ENCODE data around the gene GLI3.

The GLI3 gene

GRCh38 chr7:42142089-42142488, 94.9 kb downstream of the GLI3 start:
- no peaks in the 10 kb centered on the region for H3K9me3 Mint-ChIP-seq
- H3K27me3 Mint-ChIP-seq (ENCODE audit: low read depth) = peaks cover under 1% of the 10 kb centered on the region
- no peak overlapping the region for H3K27ac Mint-ChIP-seq
- no peaks in the 10 kb centered on the region for H3K36me3 Mint-ChIP-seq (ENCODE audit: low read depth)
- no peak overlapping the region for H3K4me3 Mint-ChIP-seq
- no peaks in the 10 kb centered on the region for H3K4me1 Mint-ChIP-seq (ENCODE audit: low read depth)

DNA sequence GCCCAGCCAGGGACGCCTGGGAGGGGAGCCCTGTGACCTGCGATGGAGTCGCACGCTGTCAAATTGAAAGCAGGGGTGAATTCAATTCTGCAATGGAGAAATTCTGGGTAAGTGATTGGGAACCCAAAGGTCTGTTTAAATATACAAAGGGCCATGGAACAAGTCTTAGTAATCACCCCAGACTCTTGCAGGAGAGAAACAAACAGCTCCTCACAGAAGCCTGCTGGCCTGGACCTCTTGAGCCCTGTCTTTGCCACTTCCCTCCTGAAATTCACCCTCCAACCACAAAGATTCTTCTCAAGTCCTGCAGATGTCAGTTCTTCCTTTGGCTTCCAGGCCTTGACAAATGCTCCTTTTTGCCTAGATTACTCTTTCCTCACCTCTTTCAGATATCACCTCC, 97.3 kb downstream of the GLI3 start:
- no peaks in the 10 kb centered on the region for H3K36me3 Mint-ChIP-seq (ENCODE audit: low read depth)
- H3K27me3 Mint-ChIP-seq (ENCODE audit: low read depth) = no peaks in the 10 kb centered on the region
- no peaks in the 10 kb centered on the region for H3K9me3 Mint-ChIP-seq
- H3K4me1 Mint-ChIP-seq (ENCODE audit: low read depth) = no peaks in the 10 kb centered on the region
- no peak overlapping the region for H3K4me3 Mint-ChIP-seq
- no peak overlapping the region for H3K27ac Mint-ChIP-seq

GRCh38 chr7:42138691-42139090, 98.3 kb downstream of the GLI3 start:
- no peaks in the 10 kb centered on the region for H3K27me3 Mint-ChIP-seq (ENCODE audit: low read depth)
- no peaks in the 10 kb centered on the region for H3K36me3 Mint-ChIP-seq (ENCODE audit: low read depth)
- no peaks in the 10 kb centered on the region for H3K4me1 Mint-ChIP-seq (ENCODE audit: low read depth)
- H3K27ac Mint-ChIP-seq = no peak overlapping the region
- no peak overlapping the region for H3K4me3 Mint-ChIP-seq
- no peaks in the 10 kb centered on the region for H3K9me3 Mint-ChIP-seq

- H3K27ac Mint-ChIP-seq = no peak overlapping the region
- H3K36me3 Mint-ChIP-seq (ENCODE audit: low read depth) = no peaks in the 10 kb centered on the region
- H3K9me3 Mint-ChIP-seq = no peaks in the 10 kb centered on the region
- no peak overlapping the region for H3K4me3 Mint-ChIP-seq
- no peaks in the 10 kb centered on the region for H3K27me3 Mint-ChIP-seq (ENCODE audit: low read depth)
- H3K4me1 Mint-ChIP-seq (ENCODE audit: low read depth) = no peaks in the 10 kb centered on the region
These were observed 99.1 kb downstream of the GLI3 start for GRCh38 chr7:42137941-42138340.

DNA sequence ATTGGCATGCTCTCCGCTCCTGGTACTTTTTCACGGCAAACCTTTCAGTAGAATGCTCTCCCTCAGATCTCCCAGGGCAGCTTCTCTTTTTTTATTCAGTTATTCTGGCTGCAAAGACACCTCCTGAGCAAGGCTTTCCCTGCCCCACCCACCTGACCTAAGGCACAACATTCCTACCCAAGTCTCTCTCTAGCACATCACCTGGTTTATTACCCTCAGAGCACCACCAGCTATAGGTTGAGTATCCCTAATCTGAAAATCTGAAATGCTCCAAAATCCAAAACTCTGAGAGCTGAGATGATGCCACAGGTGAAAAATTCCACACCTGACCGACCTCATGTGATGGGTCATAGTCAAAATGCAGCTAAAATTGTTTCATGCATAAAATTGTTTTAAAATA, 99.6 kb downstream of the GLI3 start:
- H3K27ac Mint-ChIP-seq = no peak overlapping the region
- H3K4me1 Mint-ChIP-seq (ENCODE audit: low read depth) = no peaks in the 10 kb centered on the region
- H3K4me3 Mint-ChIP-seq = no peak overlapping the region
- no peaks in the 10 kb centered on the region for H3K36me3 Mint-ChIP-seq (ENCODE audit: low read depth)
- no peaks in the 10 kb centered on the region for H3K27me3 Mint-ChIP-seq (ENCODE audit: low read depth)
- no peaks in the 10 kb centered on the region for H3K9me3 Mint-ChIP-seq

DNA sequence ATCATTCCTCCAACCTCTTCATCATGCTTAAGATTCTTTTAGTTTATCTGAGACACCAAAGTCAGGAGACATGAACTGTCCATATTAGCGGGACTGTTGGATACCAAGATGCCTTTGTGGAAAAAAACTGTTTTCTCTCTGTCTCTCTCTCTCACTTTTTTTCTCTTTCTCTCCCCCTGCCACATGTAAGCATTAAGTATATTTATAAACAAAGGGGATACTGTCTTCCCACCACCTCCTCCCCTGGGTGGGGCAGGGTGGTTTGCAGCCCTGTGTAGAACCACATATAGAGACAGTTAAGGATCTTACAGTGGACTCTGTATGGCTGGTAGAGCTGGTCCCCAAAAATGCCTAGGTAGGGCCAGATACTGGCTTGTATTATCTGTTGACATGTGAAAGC, 101.3 kb downstream of the GLI3 start:
- Mint-ChIP-seq H3K27ac (no peak overlapping the region), H3K4me3 (no peak overlapping the region), H3K4me1 (ENCODE audit: low read depth) (no peaks in the 10 kb centered on the region), H3K36me3 (ENCODE audit: low read depth) (no peaks in the 10 kb centered on the region), H3K9me3 (no peaks in the 10 kb centered on the region), H3K27me3 (ENCODE audit: low read depth) (no peaks in the 10 kb centered on the region)

GRCh38 chr7:42134276-42134876, 102.6 kb downstream of the GLI3 start:
- H3K27ac Mint-ChIP-seq = no peak overlapping the region
- no peaks in the 10 kb centered on the region for H3K4me1 Mint-ChIP-seq (ENCODE audit: low read depth)
- no peak overlapping the region for H3K4me3 Mint-ChIP-seq
- H3K36me3 Mint-ChIP-seq (ENCODE audit: low read depth) = no peaks in the 10 kb centered on the region
- H3K9me3 Mint-ChIP-seq = no peaks in the 10 kb centered on the region
- H3K27me3 Mint-ChIP-seq (ENCODE audit: low read depth) = no peaks in the 10 kb centered on the region

DNA sequence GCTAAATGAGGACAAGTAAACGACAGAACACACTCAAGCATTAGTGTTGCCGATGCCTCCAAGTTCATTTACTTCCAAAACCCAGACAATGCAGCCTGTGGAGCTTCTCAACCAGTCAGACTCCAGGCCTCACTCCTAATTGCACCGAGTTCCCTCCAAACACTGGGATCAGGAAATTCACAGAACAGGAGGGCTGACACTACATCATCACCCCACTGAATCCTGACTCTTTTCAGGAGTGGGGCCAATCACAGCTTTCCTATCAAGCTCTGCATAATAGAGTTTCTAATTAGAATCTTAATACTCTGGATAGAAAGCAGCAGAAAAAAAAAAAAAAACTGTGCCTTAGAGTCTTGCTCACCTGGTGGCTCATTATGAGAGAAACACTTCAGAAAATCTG, 103.7 kb downstream of the GLI3 start:
- Mint-ChIP-seq H3K9me3 (no peaks in the 10 kb centered on the region), H3K4me1 (ENCODE audit: low read depth) (no peaks in the 10 kb centered on the region), H3K27ac (no peak overlapping the region), H3K27me3 (ENCODE audit: low read depth) (no peaks in the 10 kb centered on the region), H3K4me3 (no peak overlapping the region), H3K36me3 (ENCODE audit: low read depth) (no peaks in the 10 kb centered on the region)

- Mint-ChIP-seq H3K36me3 (ENCODE audit: low read depth) (no peaks in the 10 kb centered on the region), H3K27ac (no peak overlapping the region), H3K27me3 (ENCODE audit: low read depth) (peaks cover 2% of the 10 kb centered on the region), H3K9me3 (no peaks in the 10 kb centered on the region), H3K4me3 (no peak overlapping the region), H3K4me1 (ENCODE audit: low read depth) (no peaks in the 10 kb centered on the region)
These were observed 108.3 kb downstream of the GLI3 start for GRCh38 chr7:42128703-42129102.

DNA sequence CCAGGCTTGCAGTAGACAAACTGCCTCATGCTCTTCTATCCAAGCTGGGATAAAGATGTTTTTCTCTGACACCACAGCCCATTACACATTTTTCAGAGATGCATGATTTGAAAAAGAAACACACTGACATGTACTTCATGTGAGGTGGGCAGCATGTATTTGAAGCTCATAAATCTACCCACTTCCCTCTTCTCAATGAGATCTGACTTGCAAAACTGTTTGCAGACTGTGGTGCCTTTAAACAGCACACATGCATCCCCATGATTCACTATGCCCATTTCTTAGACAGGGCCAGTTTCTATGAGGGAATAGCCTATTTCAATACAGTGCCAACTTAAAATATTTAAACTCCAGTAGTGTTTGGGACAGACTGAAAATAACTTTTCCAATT, 109.8 kb downstream of the GLI3 start:
- Mint-ChIP-seq H3K9me3 (no peaks in the 10 kb centered on the region), H3K4me1 (ENCODE audit: low read depth) (no peaks in the 10 kb centered on the region), H3K36me3 (ENCODE audit: low read depth) (no peaks in the 10 kb centered on the region), H3K27ac (no peak overlapping the region), H3K4me3 (no peak overlapping the region), H3K27me3 (ENCODE audit: low read depth) (peaks cover 2% of the 10 kb centered on the region)

DNA sequence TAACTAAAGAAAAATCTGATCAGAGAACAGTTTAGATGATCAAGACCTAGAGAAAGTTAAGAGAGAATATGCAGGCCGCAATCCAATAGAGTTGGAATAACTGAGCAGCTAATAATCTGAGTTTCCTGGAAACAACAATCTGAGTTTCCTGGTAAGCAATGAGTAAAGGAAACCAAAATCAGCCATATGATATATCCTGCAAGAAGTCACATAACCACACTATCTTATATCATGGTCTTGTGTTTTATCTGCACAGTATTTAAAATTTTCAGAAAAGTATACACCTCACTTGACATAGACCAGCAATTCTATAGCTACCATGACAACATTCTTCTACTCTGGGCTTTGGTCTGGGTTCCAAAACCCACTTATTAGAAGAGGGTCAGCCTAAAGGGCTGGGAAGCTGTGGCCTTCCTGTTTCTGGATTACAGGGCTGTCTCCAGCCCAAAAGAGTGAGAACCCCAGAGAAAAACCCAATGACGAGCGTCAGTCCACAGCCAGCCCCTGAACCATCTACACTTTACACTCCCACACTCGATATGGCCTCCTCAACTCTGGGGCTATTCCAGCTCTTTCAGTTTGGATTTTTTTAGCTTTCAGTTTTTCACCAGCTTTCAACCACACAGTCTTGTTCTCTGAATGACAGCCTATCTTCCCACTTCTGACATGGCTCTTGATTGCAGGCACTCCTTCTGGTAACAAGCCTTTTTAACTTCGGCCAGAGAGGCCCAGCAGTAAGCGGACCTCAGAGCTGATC, 110.4 kb downstream of the GLI3 start:
- H3K4me1 Mint-ChIP-seq (ENCODE audit: low read depth) = no peaks in the 10 kb centered on the region
- no peaks in the 10 kb centered on the region for H3K36me3 Mint-ChIP-seq (ENCODE audit: low read depth)
- H3K9me3 Mint-ChIP-seq = no peaks in the 10 kb centered on the region
- H3K27me3 Mint-ChIP-seq (ENCODE audit: low read depth) = peaks cover 2% of the 10 kb centered on the region
- no peak overlapping the region for H3K4me3 Mint-ChIP-seq
- no peak overlapping the region for H3K27ac Mint-ChIP-seq

DNA sequence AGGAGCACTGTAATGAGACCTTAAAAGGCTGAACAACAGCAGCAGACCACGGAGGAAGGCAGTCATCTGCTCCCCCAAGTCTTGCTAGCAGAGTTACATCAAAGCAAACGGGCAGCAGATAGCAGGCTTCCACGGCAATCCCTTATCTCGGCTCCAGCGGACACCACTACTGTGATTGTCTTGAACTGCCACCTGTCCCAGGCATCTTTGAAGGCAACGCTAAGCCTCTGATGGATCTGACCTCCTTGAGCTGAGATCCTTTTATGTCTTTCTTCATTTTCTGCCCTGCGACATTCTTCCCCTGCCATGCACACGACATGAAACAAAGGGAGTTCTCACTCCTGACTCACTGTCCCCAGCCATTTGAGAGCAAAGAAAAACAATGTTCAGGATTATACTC, 111.7 kb downstream of the GLI3 start:
- Mint-ChIP-seq H3K27ac (no peak overlapping the region), H3K9me3 (no peaks in the 10 kb centered on the region), H3K36me3 (ENCODE audit: low read depth) (no peaks in the 10 kb centered on the region), H3K4me3 (no peak overlapping the region), H3K4me1 (ENCODE audit: low read depth) (no peaks in the 10 kb centered on the region), H3K27me3 (ENCODE audit: low read depth) (peaks cover 2% of the 10 kb centered on the region)

DNA sequence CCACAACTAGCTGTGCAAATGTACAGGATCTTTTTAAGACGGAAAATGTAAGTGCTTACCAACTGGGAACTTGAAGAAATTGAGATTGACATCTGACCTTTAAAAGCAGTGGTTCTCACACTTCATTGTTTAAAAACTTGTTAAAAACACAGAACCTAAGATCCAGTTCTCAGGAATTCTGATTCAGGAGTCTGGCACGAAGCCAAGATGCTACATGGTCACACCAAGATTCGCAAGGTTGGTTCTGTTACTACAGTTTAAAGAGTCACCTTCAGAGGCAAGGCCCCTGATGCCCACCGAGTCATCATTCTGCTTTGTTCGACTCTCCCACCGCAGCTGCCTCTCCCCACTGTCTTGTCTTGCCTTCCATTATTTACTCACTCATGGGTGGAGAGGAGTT, 113.3 kb downstream of the GLI3 start:
- Mint-ChIP-seq H3K36me3 (ENCODE audit: low read depth) (no peaks in the 10 kb centered on the region), H3K27me3 (ENCODE audit: low read depth) (peaks cover 2% of the 10 kb centered on the region), H3K4me3 (no peak overlapping the region), H3K9me3 (no peaks in the 10 kb centered on the region), H3K27ac (no peak overlapping the region), H3K4me1 (ENCODE audit: low read depth) (no peaks in the 10 kb centered on the region)

DNA sequence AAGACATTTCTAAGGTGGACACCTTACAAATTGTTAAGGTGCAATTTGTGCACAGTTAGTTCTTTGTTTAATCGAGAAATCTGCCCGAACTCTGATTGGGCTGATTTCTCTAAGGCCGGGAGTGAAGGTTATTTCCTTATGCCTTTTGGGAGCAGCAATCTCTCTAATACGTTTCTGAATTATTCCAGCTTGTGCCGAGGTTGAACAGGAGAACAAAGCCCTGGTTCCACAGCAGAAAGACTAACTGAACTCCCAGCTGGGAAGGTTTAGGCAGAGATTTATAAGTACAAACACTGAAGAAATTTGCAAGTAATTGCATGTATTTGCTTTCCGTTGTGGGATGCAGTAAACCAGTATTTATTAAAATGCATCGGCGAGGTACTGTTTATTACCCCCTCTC, 116.8 kb downstream of the GLI3 start:
- peaks cover 2% of the 10 kb centered on the region for H3K27me3 Mint-ChIP-seq (ENCODE audit: low read depth)
- H3K36me3 Mint-ChIP-seq (ENCODE audit: low read depth) = no peaks in the 10 kb centered on the region
- no peaks in the 10 kb centered on the region for H3K9me3 Mint-ChIP-seq
- H3K4me1 Mint-ChIP-seq (ENCODE audit: low read depth) = no peaks in the 10 kb centered on the region
- H3K27ac Mint-ChIP-seq = no peak overlapping the region
- H3K4me3 Mint-ChIP-seq = no peak overlapping the region

GRCh38 chr7:42117201-42117600, 119.8 kb downstream of the GLI3 start:
- no peaks in the 10 kb centered on the region for H3K36me3 Mint-ChIP-seq (ENCODE audit: low read depth)
- H3K27ac Mint-ChIP-seq = no peak overlapping the region
- H3K9me3 Mint-ChIP-seq = no peaks in the 10 kb centered on the region
- H3K4me1 Mint-ChIP-seq (ENCODE audit: low read depth) = no peaks in the 10 kb centered on the region
- H3K4me3 Mint-ChIP-seq = no peak overlapping the region
- H3K27me3 Mint-ChIP-seq (ENCODE audit: low read depth) = no peaks in the 10 kb centered on the region

All from T-helper 1 cell treated with Interleukin-12 subunit alpha and Interleukin-12 subunit beta and Interleukin-4 antibody, amounts not matched to agents 30 μg/mL and 1 μg/mL, for 36 hours (primary cell).